Ascending aorta (tissue), 2 donors: ENCODE results near the gene TTC29. TPM values are rescaled to one million over a fixed set of nuclear protein-coding genes. Genes with fewer than 3 reads are reported as not detected.

ENCODE experiments used
- DNase-seq, 2 donors: peaks; one replicate each; pipeline ENCODE4 v3.0.0-alpha.2; 2019; ENCODE audit warnings: low spot score in 2 of 2
- H3K27ac ChIP-seq, 2 donors: fragments of 200-600 bp; sonication (generic); one replicate each; pipeline ENCODE4 v1.5.1; 2016 to 2017; ENCODE audit warnings: mild to moderate bottlenecking in 1 of 2
- H3K27me3 ChIP-seq: fragments of 200-600 bp; sonication (generic); one replicate; pipeline ENCODE4 v1.5.1; 2017
- H3K36me3 ChIP-seq, 2 donors: fragments of 200-600 bp; sonication (generic); one replicate each; pipeline ENCODE4 v1.5.1; 2016
- H3K4me1 ChIP-seq, 2 donors: fragments of 200-600 bp; sonication (generic); one replicate each; pipeline ENCODE4 v1.5.1; 2016 to 2017; ENCODE audit warnings: mild to moderate bottlenecking in 1 of 2
- H3K4me3 ChIP-seq, 2 donors: fragments of 200-600 bp; sonication (generic); one replicate each; pipeline ENCODE4 v1.5.1; 2016 to 2017; ENCODE audit warnings: mild to moderate bottlenecking in 1 of 2
- H3K9me3 ChIP-seq, 2 donors: fragments of 200-600 bp; sonication (generic); one replicate each; pipeline ENCODE4 v1.5.1; 2016
- CTCF ChIP-seq, 3 experiments: fragments of 200-600 bp in 2 of 3; fragments of 450-650 bp in 1 of 3; sonication (generic) in 2 of 3; IDR thresholded peaks; one replicate each; pipeline ENCODE4 v1.5.1; 2016 to 2019; ENCODE audit warnings: antibody characterized with exemption in 3 of 3, mild to moderate bottlenecking in 1 of 3, moderate library complexity in 1 of 3
- intact Hi-C: fragments of 100-400 bp; cut with DNase I; formaldehyde crosslinking; loops from one replicate; pipeline ENCODE4 v1.15.1; 2023
- total RNA-seq: library from RNA; depleted of rRNA; stranded (reverse); fragments of >200 nt; gene quantifications from one replicate; pipeline ENCODE4 v1.1.0, GENCODE V29; 2016

TTC29 gene
- total RNA-seq = not detected

GRCh38 chr4:146945556-146946374, at the start of gene TTC29:
TTC29 (minus strand) TSS chr4:146945864; CDS start chr4:146939895, 5,969 bp downstream.
- peak within 1 kb of the TSS; percentile 43 to 66 for H3K4me3 ChIP-seq
- peaks cover 4 to 12% of the 10 kb centered on the region in 2 donors for H3K4me1 ChIP-seq
- no peak for TF ChIP-seq CTCF (IDR thresholded peaks at IDR 0.05)
- H3K36me3 ChIP-seq = no peaks in the 10 kb centered on the region
- peak; percentile 66 to 91 for DNase-seq
- H3K9me3 ChIP-seq = no peaks in the 10 kb centered on the region
- H3K27ac ChIP-seq = no peak within 1 kb of the TSS
- H3K27me3 ChIP-seq = no peaks in the 10 kb centered on the region
- intact Hi-C loops = loop anchor here (10.0 kb wide), 1 partner anchor 159 kb away; no protein-coding TSS in a partner anchor

GRCh38 chr4:146981651-146982050, 36.0 kb upstream of the TTC29 start:
- H3K27ac ChIP-seq = no peak overlapping the region
- H3K36me3 ChIP-seq = no peaks in the 10 kb centered on the region
- H3K9me3 ChIP-seq = no peaks in the 10 kb centered on the region
- H3K27me3 ChIP-seq = no peaks in the 10 kb centered on the region
- H3K4me1 ChIP-seq = no peaks in the 10 kb centered on the region
- no peak overlapping the region for H3K4me3 ChIP-seq
- DNase-seq = no peak
- no peak for TF ChIP-seq CTCF (IDR thresholded peaks at IDR 0.05)
- intact Hi-C loops = no loop called here

GRCh38 chr4:146978641-146979040, 33.0 kb upstream of the TTC29 start:
- intact Hi-C loops = no loop called here
- no peak overlapping the region for H3K27ac ChIP-seq
- H3K9me3 ChIP-seq = no peaks in the 10 kb centered on the region
- no peaks in the 10 kb centered on the region for H3K4me1 ChIP-seq
- no peak overlapping the region for H3K4me3 ChIP-seq
- H3K27me3 ChIP-seq = no peaks in the 10 kb centered on the region
- DNase-seq = no peak
- H3K36me3 ChIP-seq = no peaks in the 10 kb centered on the region
- TF ChIP-seq CTCF (IDR thresholded peaks at IDR 0.05) = no peak

GRCh38 chr4:146976145-146976544, 30.5 kb upstream of the TTC29 start:
- Histone ChIP-seq H3K27me3 (no peaks in the 10 kb centered on the region), H3K4me1 (no peaks in the 10 kb centered on the region), H3K9me3 (no peaks in the 10 kb centered on the region), H3K27ac (no peak overlapping the region), H3K36me3 (no peaks in the 10 kb centered on the region), H3K4me3 (no peak overlapping the region)
- no peak for TF ChIP-seq CTCF (IDR thresholded peaks at IDR 0.05)
- intact Hi-C loops = no loop called here
- no peak for DNase-seq

- Histone ChIP-seq H3K9me3 (no peaks in the 10 kb centered on the region), H3K4me3 (no peak overlapping the region), H3K27me3 (no peaks in the 10 kb centered on the region), H3K4me1 (no peaks in the 10 kb centered on the region), H3K36me3 (no peaks in the 10 kb centered on the region), H3K27ac (no peak overlapping the region)
- no peak for TF ChIP-seq CTCF (IDR thresholded peaks at IDR 0.05)
- intact Hi-C loops = no loop called here
- no peak for DNase-seq
These were observed 29.9 kb upstream of the TTC29 start for GRCh38 chr4:146975527-146975926.
